HCT116 (cell line): ENCODE measurements around the gene PEX26. TPM values are rescaled to one million over a fixed set of nuclear protein-coding genes. Genes with fewer than 3 reads are reported as not detected.
A peak's percentile ranks its signal among the peaks of the same experiment; 100 is the strongest.

ENCODE experiments used
- ATAC-seq: fragments of 200-7000 bp; cut with Tn5 transposase; 2 replicates; pipeline ENCODE4 v1.9.1; 2020; ENCODE audit warnings: mild to moderate bottlenecking, moderate library complexity
- BruUV-seq: library from RNA; stranded (reverse); fragments of 400-500 nt; replicated peaks from 2 replicates; lab custom pipeline; 2021; lab: Mats Ljungman, UMichigan
- CTCF ChIA-PET: fragments of 300-600 bp; sonication (Branson Sonifier 250); formaldehyde crosslinking; loops from one replicate; lab custom pipeline; 2021; ENCODE audit warnings: antibody characterized with exemption; lab: Charles Lee
- POLR2A ChIA-PET: fragments of 300-600, 350-600 bp; sonication (Branson Sonifier 250); formaldehyde crosslinking; loops from one replicate; lab custom pipeline; 2021; ENCODE audit warnings: antibody characterized with exemption; lab: Charles Lee
- RAD21 ChIA-PET, 2 experiments: fragments of 300-600 bp; sonication (Branson Sonifier 250); formaldehyde crosslinking; loops; one replicate each; lab custom pipeline; 2023; ENCODE audit warnings: low total read pairs in 2 of 2; ENCODE audit not compliant: uncharacterized antibody in 2 of 2, unreplicated experiment in 2 of 2, low non-redundant PET in 1 of 2; lab: Charles Lee
- DNase-seq: peaks from one replicate; pipeline ENCODE4 v3.0.0-alpha.2; 2010; ENCODE audit warnings: low read depth, low spot score
- H2AFZ ChIP-seq: fragments of 200-600 bp; shearing (Covaris generic), sonication (generic); 2 replicates; pipeline ENCODE4 v1.6.1; 2017; ENCODE audit warnings: low read depth, mixed run types, mixed read lengths, antibody characterized with exemption, low read length; ENCODE audit not compliant: poor library complexity, severe bottlenecking
- H3K27ac ChIP-seq: 2 replicates; pipeline ENCODE4 v1.5.1; 2012; ENCODE audit warnings: low read depth, low read length
- H3K27me3 ChIP-seq: fragments of 200-600 bp; sonication (generic); 2 replicates; pipeline ENCODE4 v1.6.1; 2016; ENCODE audit warnings: mixed run types, low read length, mixed read lengths; ENCODE audit not compliant: insufficient read depth
- H3K36me3 ChIP-seq, 2 experiments: fragments of 200-500 bp in 1 of 2; fragments of 200-600 bp in 1 of 2; sonication (Bioruptor generic) in 1 of 2; sonication (generic) in 1 of 2; 2 replicates each; pipeline versions ENCODE4 v1.5.1 to v1.6.1; 2014 to 2016; ENCODE audit warnings: low read length in 2 of 2, inconsistent platforms in 1 of 2, mixed read lengths in 1 of 2, mixed run types in 1 of 2; ENCODE audit not compliant: insufficient read depth in 2 of 2, control insufficient read depth in 1 of 2
- H3K4me1 ChIP-seq, 2 experiments: fragments of 200-600 bp in 1 of 2; sonication (generic) in 1 of 2; 2 replicates each; pipeline versions ENCODE4 v1.5.1 to v1.6.1; 2012 to 2017; ENCODE audit warnings: low read length in 2 of 2, inconsistent platforms in 1 of 2, mild to moderate bottlenecking in 1 of 2, mixed read lengths in 1 of 2, mixed run types in 1 of 2, moderate library complexity in 1 of 2; ENCODE audit not compliant: insufficient read depth in 2 of 2, control insufficient read depth in 1 of 2
- H3K4me2 ChIP-seq: fragments of 200-600 bp; sonication (generic); 2 replicates; pipeline ENCODE4 v1.6.1; 2017; ENCODE audit warnings: mixed run types, low read length, mixed read lengths
- H3K4me3 ChIP-seq, 2 experiments: fragments of 200-600 bp in 1 of 2; sonication (generic) in 1 of 2; replicated peaks in 1 of 2; 2 replicates each; pipeline ENCODE4 v1.5.1; 2011 to 2016; ENCODE audit warnings: low read length in 2 of 2, control low read depth in 1 of 2, low read depth in 1 of 2, mild to moderate bottlenecking in 1 of 2, mixed read lengths in 1 of 2, mixed run types in 1 of 2
- H3K79me2 ChIP-seq: fragments of 200-600 bp; sonication (generic); 2 replicates; pipeline ENCODE4 v1.6.1; 2017; ENCODE audit warnings: mild to moderate bottlenecking, mixed run types, low read length, moderate library complexity, mixed read lengths; ENCODE audit not compliant: insufficient read depth
- H3K9ac ChIP-seq: fragments of 200-600 bp; sonication (generic); 2 replicates; pipeline ENCODE4 v1.6.1; 2016; ENCODE audit warnings: low read length, mixed read lengths
- H3K9me2 ChIP-seq: fragments of 200-600 bp; sonication (generic), shearing (Covaris generic); 2 replicates; pipeline ENCODE4 v1.6.1; 2017; ENCODE audit warnings: mixed run types, mild to moderate bottlenecking, moderate library complexity; ENCODE audit not compliant: insufficient read depth
- H3K9me3 ChIP-seq, 2 experiments: fragments of 200-500 bp in 1 of 2; fragments of 200-600 bp in 1 of 2; sonication (Bioruptor generic) in 1 of 2; sonication (generic) in 1 of 2; 2 replicates each; pipeline ENCODE4 v1.6.1; 2014 to 2017; ENCODE audit warnings: low read length in 2 of 2, mixed read lengths in 2 of 2, inconsistent platforms in 1 of 2, low read depth in 1 of 2, mild to moderate bottlenecking in 1 of 2, mixed run types in 1 of 2, moderate library complexity in 1 of 2; ENCODE audit not compliant: control insufficient read depth in 1 of 2, insufficient read depth in 1 of 2
- H4K20me1 ChIP-seq: fragments of 200-600 bp; sonication (generic), shearing (Covaris generic); 2 replicates; pipeline ENCODE4 v1.6.1; 2017; ENCODE audit warnings: mixed run types, mild to moderate bottlenecking, moderate library complexity; ENCODE audit not compliant: insufficient read depth
- CTCF ChIP-seq, 3 experiments: fragments of 200-600 bp in 1 of 3; sonication (generic) in 1 of 3; IDR thresholded peaks in 2 of 3; conservative IDR thresholded peaks in 1 of 3; 2 replicates each; pipeline ENCODE4 v1.5.1; 2012 to 2017; ENCODE audit warnings: low read depth in 2 of 3, low read length in 2 of 3, antibody characterized with exemption in 1 of 3, borderline replicate concordance in 1 of 3, control low read depth in 1 of 3, mild to moderate bottlenecking in 1 of 3, mixed read lengths in 1 of 3, mixed run types in 1 of 3, moderate library complexity in 1 of 3; ENCODE audit not compliant: insufficient read depth in 1 of 3
- EZH2 ChIP-seq: fragments of 200-600 bp; sonication (generic); IDR thresholded peaks from 2 replicates; pipeline ENCODE4 v1.6.1; 2017; ENCODE audit warnings: antibody characterized with exemption, mixed run types
- EZH2phosphoT487 ChIP-seq: fragments of 200-600 bp; IDR thresholded peaks from 2 replicates; pipeline ENCODE4 v1.6.1; 2018; ENCODE audit warnings: antibody characterized with exemption, borderline replicate concordance
- FOSL1 ChIP-seq: IDR thresholded peaks from 2 replicates; pipeline ENCODE4 v1.6.1; 2012; ENCODE audit warnings: low read depth
- JUND ChIP-seq: IDR thresholded peaks from 2 replicates; pipeline ENCODE4 v1.6.1; 2012
- MAX ChIP-seq: IDR thresholded peaks from 2 replicates; pipeline ENCODE4 v1.6.1; 2012
- POLR2A ChIP-seq: IDR thresholded peaks from 2 replicates; pipeline ENCODE4 v1.7.0; 2011; ENCODE audit warnings: borderline replicate concordance; ENCODE audit not compliant: insufficient read depth, insufficient read length; ENCODE audit errors: extremely low read depth
- SIN3A ChIP-seq: IDR thresholded peaks from 2 replicates; pipeline ENCODE4 v1.6.1; 2012; ENCODE audit warnings: low read depth
- SP1 ChIP-seq: IDR thresholded peaks from 2 replicates; pipeline ENCODE4 v1.6.1; 2012; ENCODE audit warnings: low read depth
- SRF ChIP-seq: IDR thresholded peaks from 2 replicates; pipeline ENCODE4 v1.6.1; 2012; ENCODE audit warnings: low read depth
- ZBTB33 ChIP-seq: IDR thresholded peaks from 2 replicates; pipeline ENCODE4 v1.6.1; 2011; ENCODE audit warnings: mild to moderate bottlenecking, low read length, moderate library complexity; ENCODE audit not compliant: insufficient replicate concordance; ENCODE audit errors: extremely low read depth
- intact Hi-C: fragments of 100-400 bp; cut with micrococcal nuclease; formaldehyde crosslinking; loops from 2 replicates; pipeline ENCODE4 v1.10.0; 2022
- total RNA-seq: library from RNA; stranded (reverse); gene quantifications from one replicate; pipeline ENCODE4 v1.2.1, GENCODE V29; 2021; ENCODE audit not compliant: unreplicated experiment
- TF ChIP-seq, protein P1 (sequence below): IDR thresholded peaks from 2 replicates; pipeline ENCODE4 v1.6.1; 2012

PEX26 gene
- total RNA-seq, 1 experiment from 2014 or later = 26.4 TPM

DNA sequence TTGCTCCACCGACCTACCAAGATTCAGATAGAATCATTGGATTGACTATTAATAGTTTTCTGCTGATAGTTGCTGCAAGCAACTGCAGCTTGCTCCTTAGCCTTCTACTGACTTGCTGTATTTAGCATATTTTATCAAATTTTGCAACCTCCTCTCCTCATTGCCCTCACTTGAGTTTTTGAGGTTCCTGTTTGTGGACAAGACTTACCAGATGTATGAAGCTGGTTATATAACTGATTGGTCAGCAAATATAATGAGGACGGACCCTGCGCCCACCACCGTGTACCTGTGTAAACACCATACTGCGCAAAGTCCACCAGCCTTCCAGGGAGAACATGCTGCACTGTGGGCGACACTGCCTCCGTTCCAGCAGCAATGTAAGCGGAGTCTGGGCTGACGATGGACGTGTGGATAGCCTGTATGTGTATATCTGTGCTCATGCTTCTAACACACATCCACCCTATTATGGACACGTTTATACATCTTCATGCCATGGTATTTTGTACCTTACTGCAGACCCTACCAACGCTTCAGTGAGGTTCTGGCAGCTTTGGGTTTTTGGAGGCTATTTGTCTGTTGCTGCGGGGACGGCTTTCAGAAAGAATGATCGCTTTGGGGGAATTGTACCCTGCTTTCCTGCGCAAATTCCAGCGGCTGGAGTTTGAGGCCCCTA, 70.6 kb downstream of the PEX26 start:
- Histone ChIP-seq H3K4me2 (peak overlapping the region; percentile 80), H3K9me3 (no peaks in the 10 kb centered on the region), H2AFZ (no peak overlapping the region), H3K79me2 (no peaks in the 10 kb centered on the region), H3K9ac (no peak overlapping the region), H3K27me3 (no peaks in the 10 kb centered on the region), H4K20me1 (no peaks in the 10 kb centered on the region; the same call in 1 of the 2 replicates), H3K4me1 (peaks cover 7 to 11% of the 10 kb centered on the region in 2 experiments; a peak in 3 of 4 replicates), H3K4me3 (no peak overlapping the region; a peak in 1 of 4 replicates), H3K36me3 (no peaks in the 10 kb centered on the region), H3K27ac (no peak overlapping the region), H3K9me2 (no peaks in the 10 kb centered on the region)
- no peak for DNase-seq
- ChIA-PET RAD21 (no interaction called here), POLR2A (no interaction called here), CTCF (no interaction called here)
- TF ChIP-seq EZH2 (no peak), JUND (no peak)
- BruUV-seq = TSS peak; percentile 72
- no peak for ATAC-seq
- intact Hi-C loops = no loop called here

- POLR2A ChIA-PET = interaction anchor here (0.6 kb wide), 1 partner anchor 876 kb away, joined by 3 read pairs; no protein-coding TSS in a partner anchor
- no peak overlapping the region for H3K4me3 ChIP-seq
- RAD21 ChIA-PET = no interaction called here
- peaks cover 7 to 11% of the 10 kb centered on the region in 2 experiments; a peak in 3 of 4 replicates for H3K4me1 ChIP-seq
- H4K20me1 ChIP-seq = no peaks in the 10 kb centered on the region
- intact Hi-C loops = no loop called here
- H3K36me3 ChIP-seq = no peaks in the 10 kb centered on the region
- H3K79me2 ChIP-seq = no peaks in the 10 kb centered on the region
- ATAC-seq = no peak
- no peaks in the 10 kb centered on the region for H3K9me3 ChIP-seq
- no TSS peak for BruUV-seq
- no peak overlapping the region for H2AFZ ChIP-seq
- no peak overlapping the region for H3K9ac ChIP-seq
- no peak for DNase-seq
- no peaks in the 10 kb centered on the region for H3K9me2 ChIP-seq
- no peak overlapping the region for H3K4me2 ChIP-seq
- H3K27me3 ChIP-seq = no peaks in the 10 kb centered on the region
- CTCF ChIA-PET = no interaction called here
- H3K27ac ChIP-seq = no peak overlapping the region
- no peak for TF ChIP-seq CTCF (IDR thresholded peaks at IDR 0.05 in 2 of 3, conservative IDR thresholded peaks at IDR 0.05 in 1 of 3; ENCODE audit: borderline replicate concordance in 1 of 3, insufficient read depth in 1 of 3, low read depth in 2 of 3, low read length in 2 of 3)
- TF ChIP-seq ZBTB33 = no peak
- no peak for TF ChIP-seq EZH2phosphoT487
- TF ChIP-seq JUND = no peak
- no peak for TF ChIP-seq MAX
- TF ChIP-seq SIN3A = no peak
- no peak for TF ChIP-seq FOSL1
- TF ChIP-seq POLR2A = no peak
- no peak for TF ChIP-seq SRF
- TF ChIP-seq EZH2 = no peak
- TF ChIP-seq SP1 = no peak
- TF ChIP-seq, protein P1, sequence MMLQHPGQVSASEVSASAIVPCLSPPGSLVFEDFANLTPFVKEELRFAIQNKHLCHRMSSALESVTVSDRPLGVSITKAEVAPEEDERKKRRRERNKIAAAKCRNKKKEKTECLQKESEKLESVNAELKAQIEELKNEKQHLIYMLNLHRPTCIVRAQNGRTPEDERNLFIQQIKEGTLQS = no peak
Observed at GRCh38 chr22:18152519-18152918, 74.7 kb downstream of the PEX26 start.
